PC-3 (cell line): ENCODE results near the gene SLC6A3. TPM values are rescaled to one million over a fixed set of nuclear protein-coding genes. Genes with fewer than 3 reads are reported as not detected.

ENCODE experiments used
- ATAC-seq: fragments of 200-7000 bp; cut with Tn5 transposase; 2 replicates; pipeline ENCODE4 v1.9.1; 2020; ENCODE audit warnings: mild to moderate bottlenecking, moderate library complexity
- BruUV-seq: library from RNA; stranded (reverse); fragments of 400-500 nt; replicated peaks from 2 replicates; lab custom pipeline; 2021; lab: Mats Ljungman, UMichigan
- CTCF ChIA-PET: fragments of 300-600 bp; sonication (Branson Sonifier 250); formaldehyde crosslinking; loops from one replicate; lab custom pipeline; 2022; ENCODE audit warnings: antibody characterized with exemption; lab: Charles Lee
- POLR2A ChIA-PET: fragments of 300-600 bp; sonication (Branson Sonifier 250); formaldehyde crosslinking; loops from one replicate; lab custom pipeline; 2022; ENCODE audit warnings: antibody characterized with exemption; ENCODE audit not compliant: unreplicated experiment; lab: Charles Lee
- DNase-seq: peaks from one replicate; pipeline ENCODE4 v3.0.0-alpha.2; 2015
- H2AFZ ChIP-seq: fragments of 300-600 bp; sonication (generic); 2 replicates; pipeline ENCODE4 v1.6.0; 2016; ENCODE audit warnings: antibody characterized with exemption, low read length
- H3F3A ChIP-seq: fragments of 300-600 bp; sonication (generic); one replicate; pipeline ENCODE4 v1.6.0; 2017; ENCODE audit warnings: antibody characterized with exemption, low read length, control low read depth, mild to moderate bottlenecking; ENCODE audit not compliant: unreplicated experiment
- H3K27ac ChIP-seq: fragments of 300-600 bp; sonication (generic); 2 replicates; pipeline ENCODE4 v1.5.1; 2016; ENCODE audit warnings: mild to moderate bottlenecking, low read length
- H3K27me3 ChIP-seq: fragments of 300-600 bp; sonication (generic); 2 replicates; pipeline ENCODE4 v1.6.1; 2016; ENCODE audit warnings: low read length, mixed read lengths
- H3K36me3 ChIP-seq: fragments of 300-600 bp; sonication (generic); 2 replicates; pipeline ENCODE4 v1.6.1; 2016; ENCODE audit warnings: low read depth, mixed run types, low read length, mixed read lengths
- H3K4me1 ChIP-seq: fragments of 300-600 bp; sonication (generic); 2 replicates; pipeline ENCODE4 v1.5.1; 2016; ENCODE audit warnings: low read length; ENCODE audit not compliant: insufficient read depth
- H3K4me2 ChIP-seq: fragments of 300-600 bp; sonication (generic); 2 replicates; pipeline ENCODE4 v1.6.0; 2016; ENCODE audit warnings: low read length
- H3K4me3 ChIP-seq: fragments of 300-600 bp; sonication (generic); 2 replicates; pipeline ENCODE4 v1.5.1; 2016; ENCODE audit warnings: mild to moderate bottlenecking, low read length, mixed read lengths
- H3K79me2 ChIP-seq: fragments of 300-600 bp; sonication (generic); 2 replicates; pipeline ENCODE4 v1.6.1; 2017; ENCODE audit warnings: low read length, mixed read lengths
- H3K9ac ChIP-seq: fragments of 300-600 bp; sonication (generic); 2 replicates; pipeline ENCODE4 v1.6.0; 2016; ENCODE audit warnings: mild to moderate bottlenecking, low read length
- H3K9me2 ChIP-seq: fragments of 300-600 bp; sonication (generic); replicated peaks from 2 replicates; pipeline ENCODE4 v1.6.1; 2016; ENCODE audit warnings: mixed run types, low read length, mixed read lengths
- H3K9me3 ChIP-seq: fragments of 300-600 bp; sonication (generic); 2 replicates; pipeline ENCODE4 v1.6.1; 2016; ENCODE audit warnings: low read length, mixed read lengths
- H4K20me1 ChIP-seq: fragments of 300-600 bp; sonication (generic); 2 replicates; pipeline ENCODE4 v1.6.1; 2016; ENCODE audit warnings: low read length, mixed read lengths
- EZH2 ChIP-seq: fragments of 300-600 bp; sonication (generic); IDR thresholded peaks from one replicate; pipeline ENCODE4 v1.6.1; 2017; ENCODE audit warnings: antibody characterized with exemption, mild to moderate bottlenecking, low read length; ENCODE audit not compliant: unreplicated experiment
- EZH2phosphoT487 ChIP-seq: fragments of 300-600 bp; sonication (generic); IDR thresholded peaks from 2 replicates; pipeline ENCODE4 v1.6.1; 2018; ENCODE audit warnings: mild to moderate bottlenecking, antibody characterized with exemption, low read length, borderline replicate concordance
- intact Hi-C: fragments of 100-400 bp; cut with micrococcal nuclease; formaldehyde crosslinking; loops from 2 replicates; pipeline ENCODE4 v1.9.0; 2023
- total RNA-seq: library from RNA; depleted of rRNA; stranded (reverse); fragments of >200 nt; gene quantifications from 2 replicates; pipeline ENCODE4 v1.2.3, GENCODE V29; 2014
- TF ChIP-seq, protein P1 (sequence below): fragments of 300-600 bp; sonication (generic); conservative IDR thresholded peaks from 2 replicates; pipeline ENCODE4 v1.5.1; 2017; ENCODE audit warnings: antibody characterized with exemption, low read depth, mild to moderate bottlenecking, low read length

Gene SLC6A3
- total RNA-seq, 1 experiment from 2014 or later: not detected

DNA sequence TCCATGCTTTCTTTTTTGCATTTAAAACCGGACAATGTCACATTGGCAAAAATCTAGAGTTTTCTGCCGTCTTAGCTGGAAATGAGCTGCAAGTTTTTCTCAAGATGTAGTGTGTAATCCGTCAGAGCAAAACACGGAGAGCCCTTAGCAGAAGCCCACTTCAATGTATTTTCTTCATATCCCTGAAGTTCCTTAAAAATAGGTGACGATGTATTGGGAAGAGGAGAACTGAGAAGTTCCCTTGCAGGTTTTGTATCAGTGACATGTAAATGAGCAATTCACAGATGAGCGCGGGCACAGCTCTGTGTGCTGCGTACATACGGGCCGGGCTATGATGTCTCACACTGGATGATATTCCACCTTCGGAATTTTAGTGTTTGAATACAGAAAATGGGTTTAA is 85.5 kb downstream of the SLC6A3 start:
- Histone ChIP-seq H3K27me3 (peaks cover 75% of the 10 kb centered on the region), H3K4me3 (no peak overlapping the region), H3K79me2 (no peaks in the 10 kb centered on the region), H3K36me3 (no peaks in the 10 kb centered on the region), H3K9me2 (no peaks in the 10 kb centered on the region), H3K4me2 (no peak overlapping the region), H3F3A (no peaks in the 10 kb centered on the region), H2AFZ (no peak overlapping the region), H3K9me3 (no peaks in the 10 kb centered on the region), H3K9ac (no peak overlapping the region), H3K4me1 (no peaks in the 10 kb centered on the region), H4K20me1 (no peaks in the 10 kb centered on the region), H3K27ac (no peak overlapping the region)
- BruUV-seq: no TSS peak
- intact Hi-C loops: no loop called here
- no peak for TF ChIP-seq EZH2phosphoT487
- TF ChIP-seq, protein P1, sequence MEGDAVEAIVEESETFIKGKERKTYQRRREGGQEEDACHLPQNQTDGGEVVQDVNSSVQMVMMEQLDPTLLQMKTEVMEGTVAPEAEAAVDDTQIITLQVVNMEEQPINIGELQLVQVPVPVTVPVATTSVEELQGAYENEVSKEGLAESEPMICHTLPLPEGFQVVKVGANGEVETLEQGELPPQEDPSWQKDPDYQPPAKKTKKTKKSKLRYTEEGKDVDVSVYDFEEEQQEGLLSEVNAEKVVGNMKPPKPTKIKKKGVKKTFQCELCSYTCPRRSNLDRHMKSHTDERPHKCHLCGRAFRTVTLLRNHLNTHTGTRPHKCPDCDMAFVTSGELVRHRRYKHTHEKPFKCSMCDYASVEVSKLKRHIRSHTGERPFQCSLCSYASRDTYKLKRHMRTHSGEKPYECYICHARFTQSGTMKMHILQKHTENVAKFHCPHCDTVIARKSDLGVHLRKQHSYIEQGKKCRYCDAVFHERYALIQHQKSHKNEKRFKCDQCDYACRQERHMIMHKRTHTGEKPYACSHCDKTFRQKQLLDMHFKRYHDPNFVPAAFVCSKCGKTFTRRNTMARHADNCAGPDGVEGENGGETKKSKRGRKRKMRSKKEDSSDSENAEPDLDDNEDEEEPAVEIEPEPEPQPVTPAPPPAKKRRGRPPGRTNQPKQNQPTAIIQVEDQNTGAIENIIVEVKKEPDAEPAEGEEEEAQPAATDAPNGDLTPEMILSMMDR: no peak
- no peak for TF ChIP-seq EZH2
- ATAC-seq: no peak
- POLR2A ChIA-PET: no interaction called here
- CTCF ChIA-PET: no interaction called here
- DNase-seq: no peak

DNA sequence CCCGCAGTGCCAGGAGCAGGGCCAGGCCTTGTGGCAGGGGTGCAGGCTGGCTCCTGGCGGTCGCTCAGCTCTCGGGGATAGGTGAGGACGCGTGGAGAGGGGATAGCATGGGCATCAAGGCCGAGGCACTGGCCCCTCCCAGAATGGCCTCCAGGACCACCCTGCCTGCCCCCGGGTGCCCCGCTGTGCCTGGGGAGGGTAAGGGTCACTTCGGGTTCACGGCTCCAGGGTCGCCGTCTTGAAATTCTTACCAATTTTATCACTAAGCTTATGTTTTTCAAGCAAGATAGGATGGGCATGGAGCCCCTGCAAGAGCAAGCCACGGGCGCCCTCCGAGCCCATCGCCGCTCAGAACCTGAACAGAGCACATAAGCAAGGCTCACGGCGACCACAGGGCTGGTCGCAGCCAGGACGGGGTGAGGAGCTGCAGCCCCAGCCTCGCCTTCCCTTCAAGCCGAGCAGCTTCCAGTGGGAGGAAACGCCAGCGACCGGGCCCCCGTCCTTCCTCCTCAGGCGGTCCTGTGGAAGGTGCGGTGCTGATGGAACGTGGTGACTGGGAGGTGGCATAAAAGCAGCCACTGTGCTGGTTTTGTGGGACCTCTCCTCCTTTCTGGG is 86.1 kb downstream of the SLC6A3 start:
- Histone ChIP-seq H3K79me2 (no peaks in the 10 kb centered on the region), H3K9me3 (no peaks in the 10 kb centered on the region), H3K27me3 (peaks cover 75% of the 10 kb centered on the region), H4K20me1 (no peaks in the 10 kb centered on the region), H3K9ac (no peak overlapping the region), H3K4me1 (no peaks in the 10 kb centered on the region), H3K9me2 (no peaks in the 10 kb centered on the region), H3K4me3 (no peak overlapping the region), H3F3A (no peaks in the 10 kb centered on the region), H3K4me2 (no peak overlapping the region), H3K36me3 (no peaks in the 10 kb centered on the region), H3K27ac (no peak overlapping the region), H2AFZ (no peak overlapping the region)
- ChIA-PET POLR2A (no interaction called here), CTCF (no interaction called here)
- ATAC-seq: no peak
- no peak for DNase-seq
- intact Hi-C loops: no loop called here
- BruUV-seq: no TSS peak
- TF ChIP-seq EZH2 (no peak), EZH2phosphoT487 (no peak)
- TF ChIP-seq, protein P1: no peak

DNA sequence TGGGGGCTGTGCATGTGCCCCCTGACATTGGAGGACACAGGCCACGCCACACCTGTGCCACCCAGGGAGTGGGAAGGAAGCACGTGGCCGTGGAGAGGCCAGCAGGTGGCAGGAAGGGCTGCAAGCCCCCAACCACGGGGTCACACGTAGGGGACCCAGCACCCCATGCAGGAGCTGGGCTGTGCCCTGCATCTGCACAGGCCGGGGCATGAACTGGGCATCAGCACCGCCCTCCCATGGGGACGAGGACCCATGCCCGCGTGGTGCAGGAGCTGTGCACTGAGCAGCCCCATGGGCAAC is 86.6 kb downstream of the SLC6A3 start:
- H3K36me3 ChIP-seq: no peaks in the 10 kb centered on the region
- no peak overlapping the region for H3K9ac ChIP-seq
- BruUV-seq: no TSS peak
- H3K4me3 ChIP-seq: no peak overlapping the region
- H3K4me1 ChIP-seq: no peaks in the 10 kb centered on the region
- TF ChIP-seq EZH2phosphoT487 (no peak), EZH2 (no peak)
- TF ChIP-seq, protein P1: no peak
- H3K27ac ChIP-seq: no peak overlapping the region
- CTCF ChIA-PET: no interaction called here
- intact Hi-C loops: no loop called here
- no peak for ATAC-seq
- H3K4me2 ChIP-seq: no peak overlapping the region
- peaks cover 70% of the 10 kb centered on the region for H3K27me3 ChIP-seq
- no peak overlapping the region for H2AFZ ChIP-seq
- DNase-seq: no peak
- no peaks in the 10 kb centered on the region for H3K79me2 ChIP-seq
- H3K9me2 ChIP-seq: no peaks in the 10 kb centered on the region
- no peaks in the 10 kb centered on the region for H3K9me3 ChIP-seq
- no peaks in the 10 kb centered on the region for H4K20me1 ChIP-seq
- POLR2A ChIA-PET: no interaction called here
- no peaks in the 10 kb centered on the region for H3F3A ChIP-seq
